ENCODE measurements around the gene ABTB2.

GRCh38 chr11:34160049-34160721 is 197.6 kb downstream of the ABTB2 start:
- TF ChIP-seq, protein P1, sequence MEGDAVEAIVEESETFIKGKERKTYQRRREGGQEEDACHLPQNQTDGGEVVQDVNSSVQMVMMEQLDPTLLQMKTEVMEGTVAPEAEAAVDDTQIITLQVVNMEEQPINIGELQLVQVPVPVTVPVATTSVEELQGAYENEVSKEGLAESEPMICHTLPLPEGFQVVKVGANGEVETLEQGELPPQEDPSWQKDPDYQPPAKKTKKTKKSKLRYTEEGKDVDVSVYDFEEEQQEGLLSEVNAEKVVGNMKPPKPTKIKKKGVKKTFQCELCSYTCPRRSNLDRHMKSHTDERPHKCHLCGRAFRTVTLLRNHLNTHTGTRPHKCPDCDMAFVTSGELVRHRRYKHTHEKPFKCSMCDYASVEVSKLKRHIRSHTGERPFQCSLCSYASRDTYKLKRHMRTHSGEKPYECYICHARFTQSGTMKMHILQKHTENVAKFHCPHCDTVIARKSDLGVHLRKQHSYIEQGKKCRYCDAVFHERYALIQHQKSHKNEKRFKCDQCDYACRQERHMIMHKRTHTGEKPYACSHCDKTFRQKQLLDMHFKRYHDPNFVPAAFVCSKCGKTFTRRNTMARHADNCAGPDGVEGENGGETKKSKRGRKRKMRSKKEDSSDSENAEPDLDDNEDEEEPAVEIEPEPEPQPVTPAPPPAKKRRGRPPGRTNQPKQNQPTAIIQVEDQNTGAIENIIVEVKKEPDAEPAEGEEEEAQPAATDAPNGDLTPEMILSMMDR (conservative IDR thresholded peaks at IDR 0.05): no peak
- TF ChIP-seq ZFX (IDR thresholded peaks at IDR 0.05): no peak
